KG1 (cell line): ENCODE measurements around the gene M1AP.
A peak's percentile ranks its signal among the peaks of the same experiment; 100 is the strongest.

Experiments used
- DNase-seq: peaks from one replicate; lab custom pipeline; 2025; lab: John Stamatoyannopoulos, UW

Gene M1AP, protein sequence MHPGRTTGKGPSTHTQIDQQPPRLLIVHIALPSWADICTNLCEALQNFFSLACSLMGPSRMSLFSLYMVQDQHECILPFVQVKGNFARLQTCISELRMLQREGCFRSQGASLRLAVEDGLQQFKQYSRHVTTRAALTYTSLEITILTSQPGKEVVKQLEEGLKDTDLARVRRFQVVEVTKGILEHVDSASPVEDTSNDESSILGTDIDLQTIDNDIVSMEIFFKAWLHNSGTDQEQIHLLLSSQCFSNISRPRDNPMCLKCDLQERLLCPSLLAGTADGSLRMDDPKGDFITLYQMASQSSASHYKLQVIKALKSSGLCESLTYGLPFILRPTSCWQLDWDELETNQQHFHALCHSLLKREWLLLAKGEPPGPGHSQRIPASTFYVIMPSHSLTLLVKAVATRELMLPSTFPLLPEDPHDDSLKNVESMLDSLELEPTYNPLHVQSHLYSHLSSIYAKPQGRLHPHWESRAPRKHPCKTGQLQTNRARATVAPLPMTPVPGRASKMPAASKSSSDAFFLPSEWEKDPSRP

GRCh38 chr2:74648009-74648443 is at the start of gene M1AP:
TSS of gene M1AP (minus strand) at chr2:74648330. CDS start at chr2:74640275, 8,055 bp downstream.
- no peak for DNase-seq

GRCh38 chr2:74696829-74697228 is 48.7 kb upstream of the M1AP start:
- no peak for DNase-seq

GRCh38 chr2:74695663-74696062 is 47.5 kb upstream of the M1AP start:
- no peak for DNase-seq

DNA sequence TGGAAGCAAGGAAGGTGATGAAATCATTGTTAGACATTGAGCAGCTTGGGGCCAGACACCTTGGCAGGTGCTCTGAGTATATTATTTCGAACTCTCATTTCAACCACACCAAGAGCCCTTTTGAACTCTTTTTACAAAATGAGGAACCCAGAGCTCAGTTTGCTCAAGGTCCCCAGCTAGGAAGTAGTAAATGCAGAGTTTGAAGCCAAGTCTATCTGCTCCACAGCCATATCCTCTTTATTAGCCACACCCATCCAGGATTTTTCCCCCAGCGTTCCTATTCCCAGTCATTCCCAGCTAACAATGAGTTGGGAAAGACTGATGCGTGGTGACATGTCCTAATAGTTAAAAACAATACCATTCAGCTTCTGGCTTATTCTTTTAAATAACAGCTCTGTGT is 46.2 kb upstream of the M1AP start:
- DNase-seq: peak; percentile 28

GRCh38 chr2:74693668-74694067 is 45.5 kb upstream of the M1AP start:
- DNase-seq: no peak

DNA sequence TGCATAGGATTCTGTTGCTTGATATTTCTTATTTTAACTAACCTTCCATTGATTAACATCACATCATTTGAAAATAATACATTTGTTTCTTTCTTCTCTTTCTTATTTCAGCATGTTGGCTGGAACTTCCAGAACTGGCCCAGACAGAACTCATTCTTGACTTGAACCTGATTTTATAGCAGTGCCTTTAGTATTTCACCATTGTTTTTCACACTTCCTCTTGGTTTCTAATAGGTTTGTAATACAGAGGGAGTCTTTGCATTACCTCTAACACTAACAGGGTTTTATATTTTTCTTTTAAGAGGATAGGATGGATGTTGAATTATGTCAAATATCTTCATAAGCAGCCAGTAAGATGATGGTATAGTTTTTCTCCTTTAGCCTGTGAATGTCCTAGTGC is 45.1 kb upstream of the M1AP start:
- DNase-seq: no peak

DNA sequence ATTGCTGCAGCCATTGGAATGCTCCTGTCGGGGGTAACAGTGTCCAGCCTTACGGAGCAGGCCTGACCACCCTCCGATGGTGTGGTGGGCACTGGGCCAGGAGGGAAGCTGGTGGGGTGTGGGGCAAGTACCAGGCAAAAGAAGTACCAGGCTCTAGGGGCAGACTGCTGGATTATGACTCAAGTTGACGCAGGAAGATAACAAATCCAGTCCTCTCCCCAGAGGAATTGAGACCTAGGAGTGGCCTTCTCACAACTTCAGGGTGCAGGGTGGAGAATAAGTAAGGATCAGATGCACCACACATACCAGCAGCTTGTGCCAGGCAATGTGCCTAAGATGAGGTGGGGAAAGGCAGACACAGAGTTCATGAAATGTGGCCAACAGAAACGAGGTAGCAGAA is 43.8 kb upstream of the M1AP start:
- DNase-seq: no peak

DNA sequence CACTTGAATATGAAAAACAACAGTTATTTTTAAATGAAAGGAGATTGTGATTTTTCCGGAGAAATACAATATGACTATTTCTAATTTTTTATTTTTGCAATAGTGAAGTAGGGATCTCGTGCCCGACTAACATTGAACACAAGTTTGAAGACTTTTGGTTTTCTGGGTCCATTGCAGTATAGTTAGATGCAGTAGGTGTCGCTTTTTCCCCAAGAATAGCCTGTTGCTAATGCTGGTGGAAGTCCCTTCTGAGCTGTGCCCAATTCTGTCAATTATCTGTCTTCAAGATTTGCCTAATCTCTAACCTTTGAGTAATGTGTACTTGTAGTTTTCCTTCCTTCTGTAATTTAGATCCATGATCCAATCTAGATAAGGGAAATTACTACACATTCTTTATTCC is 42.4 kb upstream of the M1AP start:
- peak; percentile 45 for DNase-seq

DNA sequence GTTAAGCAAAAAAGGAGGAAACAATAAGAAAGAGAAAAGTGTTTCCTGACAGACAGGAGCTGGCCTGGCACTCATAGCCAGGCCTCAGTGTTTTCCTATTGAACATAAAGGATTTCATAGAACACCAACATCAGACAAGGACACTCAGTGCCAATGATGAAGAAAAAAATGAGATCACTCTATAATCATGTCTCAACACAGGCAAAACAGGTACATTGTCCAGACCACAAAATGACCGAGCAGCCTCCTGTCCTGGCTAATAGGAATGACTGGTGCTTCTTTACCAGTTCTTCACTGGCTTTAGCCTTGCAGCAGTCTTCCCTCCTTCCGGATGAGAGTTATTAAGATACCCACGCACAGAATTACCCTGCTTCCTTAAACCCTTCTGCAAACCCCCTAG is 41.5 kb upstream of the M1AP start:
- no peak for DNase-seq

- no peak for DNase-seq
Measured at GRCh38 chr2:74688881-74689280, 40.8 kb upstream of the M1AP start.

DNA sequence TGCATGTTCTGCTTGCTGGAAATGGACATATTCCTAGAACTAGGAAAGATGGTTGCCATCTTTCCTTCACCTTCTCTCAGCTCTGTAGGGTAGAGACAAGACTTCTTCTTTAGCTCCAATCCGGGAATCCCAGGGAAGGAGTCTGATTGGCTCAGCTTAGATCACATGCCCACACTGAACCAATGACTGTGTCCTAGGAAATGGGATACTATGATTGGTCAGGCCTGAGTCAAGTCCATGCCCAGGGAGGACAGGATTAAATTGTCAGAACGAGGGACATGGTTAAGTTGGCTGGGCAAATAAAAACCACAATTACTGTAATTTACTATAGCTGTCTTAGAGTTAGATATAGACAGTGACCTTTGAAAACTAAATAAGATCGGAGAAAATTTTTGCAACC is 37.3 kb upstream of the M1AP start:
- DNase-seq: no peak

DNA sequence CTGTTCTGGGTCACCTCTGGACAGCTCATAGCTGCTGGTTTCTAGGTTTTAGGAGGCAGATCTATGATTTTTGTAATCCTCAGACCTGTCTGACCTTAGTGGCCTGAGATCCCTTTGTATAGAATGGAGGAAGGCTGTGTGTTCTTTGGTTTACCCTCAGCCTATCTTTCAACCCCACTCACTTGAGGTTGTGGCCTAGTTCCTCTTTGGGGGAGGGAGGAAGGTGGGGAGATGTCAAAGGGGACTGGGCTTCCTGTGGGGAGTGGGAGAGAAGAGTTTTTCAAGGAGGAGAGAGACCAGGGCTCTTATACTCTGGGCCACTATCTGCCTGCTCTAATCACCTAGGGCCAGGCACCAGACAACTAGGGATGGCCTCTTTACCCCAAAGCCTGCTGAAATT is 34.4 kb upstream of the M1AP start:
- peak; percentile 11 for DNase-seq

GRCh38 chr2:74679615-74680014 is 31.5 kb upstream of the M1AP start:
- no peak for DNase-seq

DNA sequence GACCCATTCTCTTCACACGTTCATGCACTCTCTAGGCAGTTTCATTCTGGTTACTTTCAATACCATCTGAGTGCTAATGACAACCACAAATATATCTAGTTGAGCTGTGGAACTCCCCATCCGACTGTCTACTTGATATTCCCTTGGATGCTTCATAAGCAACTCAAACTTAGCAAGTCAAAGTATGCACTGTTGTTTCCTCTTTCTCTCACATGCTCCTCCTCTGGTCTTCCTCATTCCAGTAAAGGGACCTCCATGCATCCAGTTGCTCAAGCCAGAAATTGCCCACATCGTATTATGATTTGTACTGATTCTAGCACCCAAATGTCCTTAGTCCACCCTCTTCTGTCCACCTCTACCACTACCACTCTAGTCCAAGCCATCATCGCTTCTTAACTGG is 28.2 kb upstream of the M1AP start:
- DNase-seq: no peak

DNA sequence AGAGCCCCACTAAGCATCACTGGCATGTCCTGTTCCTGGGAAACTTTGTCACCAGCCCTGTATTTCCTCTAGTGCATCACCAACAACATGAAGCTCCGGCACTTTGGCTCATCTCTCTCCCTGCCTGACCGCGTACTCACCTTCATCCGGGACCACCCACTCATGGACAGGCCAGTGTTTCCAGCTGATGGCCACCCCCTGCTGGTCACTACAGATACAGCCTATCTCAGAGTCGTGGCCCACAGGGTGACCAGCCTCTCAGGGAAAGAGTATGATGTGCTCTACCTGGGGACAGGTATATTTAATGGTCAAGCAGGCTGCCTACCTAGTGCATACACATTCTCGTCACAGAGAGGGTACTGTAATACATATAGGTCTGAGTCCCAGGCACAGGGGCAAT is 27.0 kb upstream of the M1AP start:
- DNase-seq: no peak

- DNase-seq: no peak
Measured at GRCh38 chr2:74673826-74674528, 25.8 kb upstream of the M1AP start.

DNA sequence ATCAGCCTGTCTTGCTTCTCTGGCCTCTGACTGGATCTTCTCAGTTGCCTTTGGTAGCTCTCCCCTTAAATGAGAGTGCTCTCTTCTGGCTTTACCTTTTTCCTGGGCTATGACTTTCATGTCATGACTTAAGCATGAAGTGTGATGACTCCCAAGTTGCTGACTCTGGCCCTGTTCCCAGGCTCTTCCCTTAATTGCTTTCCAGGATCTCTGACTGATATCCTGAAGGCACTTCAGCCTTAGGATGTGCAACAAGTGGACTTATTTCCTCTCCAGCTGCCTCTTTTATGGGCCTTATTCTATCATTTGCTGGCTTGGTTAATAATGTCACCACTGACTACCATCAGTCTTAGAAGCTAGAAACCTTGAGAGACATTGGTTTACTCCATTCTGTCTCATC is 23.3 kb upstream of the M1AP start:
- DNase-seq: no peak

GRCh38 chr2:74670263-74670662 is 22.1 kb upstream of the M1AP start:
- DNase-seq: no peak

DNA sequence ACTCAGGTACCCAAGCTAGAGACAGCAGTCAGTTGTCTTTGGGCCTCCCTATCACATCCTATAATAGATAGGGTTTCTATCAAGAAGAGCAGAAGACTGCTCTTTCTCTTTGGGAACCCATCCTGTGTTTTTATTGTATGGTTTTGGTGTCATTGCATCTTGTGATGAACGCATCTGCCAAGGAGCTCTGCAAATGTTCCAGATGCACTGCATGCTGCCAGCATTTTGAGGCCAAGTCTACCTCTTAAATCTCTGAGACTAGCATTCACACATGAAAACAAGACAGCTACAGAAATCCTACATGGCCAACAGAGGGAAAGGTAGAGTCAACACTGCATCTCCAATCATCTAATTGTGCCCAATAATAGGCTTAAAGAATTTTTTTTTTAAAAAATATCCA is 20.0 kb upstream of the M1AP start:
- no peak for DNase-seq

GRCh38 chr2:74659462-74659861 is 11.3 kb upstream of the M1AP start:
- no peak for DNase-seq

- no peak for DNase-seq
Measured at GRCh38 chr2:74658516-74658915, 10.4 kb upstream of the M1AP start.

- no peak for DNase-seq
Measured at GRCh38 chr2:74655579-74655978, 7.4 kb upstream of the M1AP start.
